ENCODE measurements around the gene CACNG5. TPM values are rescaled to one million over a fixed set of nuclear protein-coding genes. Genes with fewer than 3 reads are reported as not detected.

The CACNG5 gene
- polyA plus RNA-seq, 3 donors = not detected

GRCh38 chr17:66807182-66807581 lies 27.7 kb upstream of the CACNG5 start:
- peaks cover 2 to 6% (median 2%) of the 10 kb centered on the region in 3 donors for H3K27me3 Mint-ChIP-seq (ENCODE audit: low read depth in 3 of 3)
- intact Hi-C loops (cut with micrococcal nuclease) = no loop called here
- H3K36me3 Mint-ChIP-seq = peaks cover 13 to 36% of the 10 kb centered on the region in 2 donors
- H3K9me3 Mint-ChIP-seq = peaks cover 0 to 6% (median 0%) of the 10 kb centered on the region in 7 donors
- H2AFZ ChIP-seq (ENCODE audit: insufficient read depth, low read depth, low read length, poor library complexity, severe bottlenecking) = no peak overlapping the region
- no peak for DNase-seq
- H3K4me3 ChIP-seq (replicated peaks in 1 of 3; ENCODE audit: low read depth in 2 of 3, low read length in 3 of 3) = no peak overlapping the region
- no peak overlapping the region for H3K27ac Mint-ChIP-seq
- no peaks in the 10 kb centered on the region for H3K9me3 ChIP-seq (replicated peaks in 1 of 2; ENCODE audit: control insufficient read depth in 1 of 2, insufficient read depth in 1 of 2, low read length in 2 of 2)
- 66% methylated on average over 10 of the region's 10 CpGs for WGBS (ENCODE audit: insufficient coverage)
- no peak overlapping the region for H3K27ac ChIP-seq (ENCODE audit: low read depth in 1 of 2, low read length in 2 of 2)
- H3K4me3 Mint-ChIP-seq = no peak overlapping the region
- peaks cover 0 to 16% of the 10 kb centered on the region in 2 donors for H3K36me3 ChIP-seq (replicated peaks in 1 of 2; ENCODE audit: control insufficient read depth in 1 of 2, insufficient read depth in 2 of 2, low read length in 2 of 2)
- no peak overlapping the region for H3K4me2 ChIP-seq (replicated peaks; ENCODE audit: extremely low read depth, low read length, poor library complexity, severe bottlenecking)
- H3K9ac ChIP-seq (ENCODE audit: insufficient read depth, low read length, poor library complexity, severe bottlenecking) = no peak overlapping the region
- no peaks in the 10 kb centered on the region for H3K4me1 ChIP-seq (ENCODE audit: control insufficient read depth in 1 of 2, insufficient read depth in 2 of 2, low read length in 2 of 2)
- peaks cover 5% of the 10 kb centered on the region for H3K4me1 Mint-ChIP-seq
- H3K79me2 ChIP-seq (ENCODE audit: insufficient read depth, low read length) = no peaks in the 10 kb centered on the region
- H3K27me3 ChIP-seq (ENCODE audit: control insufficient read depth in 2 of 2, insufficient read depth in 2 of 2, low read length in 2 of 2) = no peaks in the 10 kb centered on the region
- no peaks in the 10 kb centered on the region for H4K20me1 ChIP-seq (ENCODE audit: insufficient read depth, low read length)
- TF ChIP-seq CTCF (IDR thresholded peaks at IDR 0.05) = no peak

GRCh38 chr17:66809408-66809807 lies 25.5 kb upstream of the CACNG5 start:
- Histone ChIP-seq H3K9ac (ENCODE audit: insufficient read depth, low read length, poor library complexity, severe bottlenecking) (no peak overlapping the region), H4K20me1 (ENCODE audit: insufficient read depth, low read length) (no peaks in the 10 kb centered on the region), H3K27ac (ENCODE audit: low read depth in 1 of 2, low read length in 2 of 2) (no peak overlapping the region), H3K4me3 (replicated peaks in 1 of 3; ENCODE audit: low read depth in 2 of 3, low read length in 3 of 3) (no peak overlapping the region), H3K27me3 (ENCODE audit: control insufficient read depth in 2 of 2, insufficient read depth in 2 of 2, low read length in 2 of 2) (no peaks in the 10 kb centered on the region), H3K36me3 (replicated peaks in 1 of 2; ENCODE audit: control insufficient read depth in 1 of 2, insufficient read depth in 2 of 2, low read length in 2 of 2) (peaks cover 0 to 4% of the 10 kb centered on the region in 2 donors), H3K9me3 (replicated peaks in 1 of 2; ENCODE audit: control insufficient read depth in 1 of 2, insufficient read depth in 1 of 2, low read length in 2 of 2) (no peaks in the 10 kb centered on the region), H2AFZ (ENCODE audit: insufficient read depth, low read depth, low read length, poor library complexity, severe bottlenecking) (no peak overlapping the region), H3K4me2 (replicated peaks; ENCODE audit: extremely low read depth, low read length, poor library complexity, severe bottlenecking) (no peak overlapping the region), H3K79me2 (ENCODE audit: insufficient read depth, low read length) (no peaks in the 10 kb centered on the region), H3K4me1 (ENCODE audit: control insufficient read depth in 1 of 2, insufficient read depth in 2 of 2, low read length in 2 of 2) (no peaks in the 10 kb centered on the region)
- intact Hi-C loops (cut with micrococcal nuclease) = no loop called here
- Mint-ChIP-seq H3K4me3 (no peak overlapping the region), H3K27me3 (ENCODE audit: low read depth in 3 of 3) (peaks cover 4 to 14% (median 6%) of the 10 kb centered on the region in 3 donors), H3K36me3 (peaks cover 8 to 23% of the 10 kb centered on the region in 2 donors), H3K9me3 (peaks cover 0 to 6% (median 0%) of the 10 kb centered on the region in 7 donors), H3K27ac (no peak overlapping the region), H3K4me1 (peaks cover 5% of the 10 kb centered on the region)
- DNase-seq = no peak
- WGBS (ENCODE audit: insufficient coverage) = no CpG with 5 or more reads among the region's 5 CpGs
- no peak for TF ChIP-seq CTCF (IDR thresholded peaks at IDR 0.05)

All from CD14-positive monocyte (primary cell).